Activated CD8-positive, alpha-beta memory T cell treated with anti-CD3 and anti-CD28 coated beads, Interleukin-2, amount 10 ng/mL, durations not matched to agents 7 days and 5 days (primary cell): ENCODE measurements around the gene ITPR3. TPM values are rescaled to one million over a fixed set of nuclear protein-coding genes. Genes with fewer than 3 reads are reported as not detected.
A peak's percentile ranks its signal among the peaks of the same experiment; 100 is the strongest.

ENCODE experiments used
- ATAC-seq: fragments of 150-1000 bp; cut with Tn5 transposase; one replicate; pipeline ENCODE4 v1.10.0; 2021; ENCODE audit warnings: moderate library complexity
- CTCF ChIA-PET: fragments of 350-600 bp; sonication (Branson Sonifier 250); formaldehyde crosslinking; loops from one replicate; lab custom pipeline; 2021; ENCODE audit warnings: antibody characterized with exemption; lab: Charles Lee
- DNase-seq: peaks from one replicate; pipeline ENCODE4 v3.0.0-alpha.2; 2020
- H3K27ac Mint-ChIP-seq: one replicate; pipeline ENCODE4 v1.8.0; 2021; ENCODE audit warnings: mild to moderate bottlenecking, mixed read lengths
- H3K27me3 Mint-ChIP-seq: one replicate; pipeline ENCODE4 v1.8.0; 2021; ENCODE audit warnings: mixed read lengths
- H3K36me3 Mint-ChIP-seq: one replicate; pipeline ENCODE4 v1.8.0; 2021; ENCODE audit warnings: mild to moderate bottlenecking, mixed read lengths
- H3K4me1 Mint-ChIP-seq: one replicate; pipeline ENCODE4 v1.8.0; 2021; ENCODE audit warnings: mixed read lengths
- H3K4me3 Mint-ChIP-seq: one replicate; pipeline ENCODE4 v1.8.0; 2021; ENCODE audit warnings: mild to moderate bottlenecking, moderate library complexity, mixed read lengths
- H3K9me3 Mint-ChIP-seq: one replicate; pipeline ENCODE4 v1.8.0; 2022; ENCODE audit warnings: low read depth, mixed read lengths
- total RNA-seq, 2 experiments: library from RNA; stranded (reverse); gene quantifications; one replicate each; pipeline ENCODE4 v1.2.3, GENCODE V29; 2021

Gene ITPR3
- total RNA-seq, 2 experiments from 2014 or later = 44.9 to 71.3 TPM

DNA sequence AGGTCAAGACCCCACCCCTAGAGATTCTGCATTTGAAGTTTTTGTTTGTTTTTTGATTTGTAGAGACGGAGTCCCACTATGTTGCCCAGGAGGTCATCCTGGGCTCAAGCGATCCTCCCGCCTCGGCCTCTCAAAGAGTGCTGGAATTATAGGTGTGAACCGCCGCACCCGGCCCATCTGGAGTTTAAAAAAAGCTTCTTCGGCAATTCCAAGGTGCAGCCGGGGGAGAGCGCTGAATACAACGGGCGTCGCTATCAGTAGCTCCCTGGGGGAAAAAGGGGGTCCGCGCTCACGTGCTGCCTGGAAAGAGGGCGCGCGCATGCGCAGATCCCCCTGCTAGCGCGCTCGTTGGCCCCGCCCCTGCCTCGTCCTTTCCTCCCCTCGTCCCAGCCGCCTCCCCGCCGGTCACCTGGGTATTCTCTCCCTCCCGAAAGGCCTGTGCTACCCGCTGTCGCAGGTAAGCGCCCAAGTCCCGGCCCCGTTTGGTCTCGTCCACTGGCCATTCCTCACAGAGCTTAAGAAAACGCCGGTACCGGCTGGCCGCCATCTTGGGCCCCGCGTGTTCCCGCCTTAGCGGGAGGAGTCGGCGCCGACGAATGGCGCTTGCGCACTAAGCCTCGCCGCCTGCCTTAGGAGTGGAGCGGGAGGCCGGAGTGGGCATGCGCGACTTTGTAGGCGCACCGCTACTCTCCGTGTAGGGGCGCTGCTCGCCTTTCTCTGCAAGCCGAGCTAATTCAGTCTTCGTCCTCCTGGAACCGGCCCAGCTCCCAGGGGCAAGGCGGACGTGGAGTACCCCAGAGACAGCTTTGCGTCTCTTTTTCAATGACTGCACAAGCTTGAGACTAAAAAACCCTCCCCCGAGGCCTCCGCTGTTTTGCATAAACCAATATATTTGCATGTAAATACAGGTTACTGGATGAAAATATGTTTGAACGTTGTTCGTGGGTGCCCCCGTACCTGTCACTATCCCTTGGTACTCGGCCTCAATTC, 90.3 kb downstream of the ITPR3 start, which contains the start of gene UQCC2:
Gene UQCC2, minus strand, starts transcription at position 561 of the 990 bp plus-strand sequence. Its CDS starts 14 bp downstream, at position 547.
- ATAC-seq (peak; percentile 99), DNase-seq (peak; percentile 99)
- H3K27me3 Mint-ChIP-seq = peaks cover 6% of the 10 kb centered on the region
- no peaks in the 10 kb centered on the region for H3K9me3 Mint-ChIP-seq
- peaks cover 21% of the 10 kb centered on the region for H3K36me3 Mint-ChIP-seq
- H3K27ac Mint-ChIP-seq = peak within 1 kb of the TSS; percentile 96
- H3K4me3 Mint-ChIP-seq = peak within 1 kb of the TSS; percentile 90
- H3K4me1 Mint-ChIP-seq = peaks cover 42% of the 10 kb centered on the region
- CTCF ChIA-PET = interaction anchor here (0.6 to 3.4 kb wide), 48 partner anchors 9 to 944 kb away, joined by 3 to 40 read pairs (median 4); partner anchors contain the start of genes BAK1, ITPR3 and ZBTB9

DNA sequence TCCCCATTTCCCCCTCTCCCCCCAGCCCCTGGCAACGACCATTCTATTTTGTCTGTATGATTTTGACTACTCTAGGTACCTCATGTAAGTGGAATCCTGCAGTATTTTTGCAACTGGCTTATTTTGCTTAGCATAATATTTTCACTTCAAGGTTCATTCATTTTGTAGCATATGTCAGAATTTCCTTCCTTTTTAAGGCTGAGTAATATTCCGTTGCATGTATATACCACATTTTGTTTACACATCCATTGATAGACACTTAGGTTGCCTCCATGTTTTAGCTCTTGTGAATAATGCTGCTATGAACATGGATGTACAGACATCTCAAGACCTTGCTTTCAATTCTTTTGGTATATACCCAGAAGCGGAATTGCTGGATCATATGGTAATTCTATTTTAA, 91.8 kb downstream of the ITPR3 start:
- Mint-ChIP-seq H3K27ac (no peak overlapping the region), H3K27me3 (peaks cover 6% of the 10 kb centered on the region), H3K4me1 (peaks cover 36% of the 10 kb centered on the region), H3K36me3 (peaks cover 17% of the 10 kb centered on the region), H3K4me3 (no peak overlapping the region), H3K9me3 (no peaks in the 10 kb centered on the region)
- DNase-seq (no peak), ATAC-seq (no peak)
- CTCF ChIA-PET = interaction anchor here (0.8 to 3.4 kb wide), 7 partner anchors 12 to 312 kb away, joined by 3 to 30 read pairs (median 4); no protein-coding TSS in a partner anchor

GRCh38 chr6:33713786-33714185, 92.7 kb downstream of the ITPR3 start:
- H3K27me3 Mint-ChIP-seq = peaks cover 6% of the 10 kb centered on the region
- no peak overlapping the region for H3K4me3 Mint-ChIP-seq
- peaks cover 28% of the 10 kb centered on the region for H3K4me1 Mint-ChIP-seq
- no peak overlapping the region for H3K27ac Mint-ChIP-seq
- DNase-seq (no peak), ATAC-seq (no peak)
- CTCF ChIA-PET = interaction anchor here (0.9 to 3.4 kb wide), 4 partner anchors 11 to 129 kb away, joined by 3 to 30 read pairs (median 4); no protein-coding TSS in a partner anchor
- H3K9me3 Mint-ChIP-seq = no peaks in the 10 kb centered on the region
- H3K36me3 Mint-ChIP-seq = peaks cover 13% of the 10 kb centered on the region

- peaks cover 9% of the 10 kb centered on the region for H3K36me3 Mint-ChIP-seq
- no peak overlapping the region for H3K4me3 Mint-ChIP-seq
- H3K4me1 Mint-ChIP-seq = peaks cover 20% of the 10 kb centered on the region
- peaks cover 6% of the 10 kb centered on the region for H3K27me3 Mint-ChIP-seq
- no peak for ATAC-seq
- CTCF ChIA-PET = no interaction called here
- DNase-seq = no peak
- H3K9me3 Mint-ChIP-seq = no peaks in the 10 kb centered on the region
- no peak overlapping the region for H3K27ac Mint-ChIP-seq
These were observed 93.4 kb downstream of the ITPR3 start for GRCh38 chr6:33714385-33715040.

- ATAC-seq (no peak), DNase-seq (no peak)
- peaks cover 19% of the 10 kb centered on the region for H3K27me3 Mint-ChIP-seq
- H3K9me3 Mint-ChIP-seq = no peaks in the 10 kb centered on the region
- CTCF ChIA-PET = interaction anchor here (1.1 kb wide), 1 partner anchor 16 kb away, joined by 5 read pairs; no protein-coding TSS in a partner anchor
- H3K4me3 Mint-ChIP-seq = no peak overlapping the region
- H3K27ac Mint-ChIP-seq = no peak overlapping the region
- no peaks in the 10 kb centered on the region for H3K36me3 Mint-ChIP-seq
- peaks cover 5% of the 10 kb centered on the region for H3K4me1 Mint-ChIP-seq
These were observed 95.3 kb downstream of the ITPR3 start for GRCh38 chr6:33716379-33716778.

- H3K36me3 Mint-ChIP-seq = no peaks in the 10 kb centered on the region
- CTCF ChIA-PET = interaction anchor here (1.1 kb wide), 1 partner anchor 17 kb away, joined by 5 read pairs; no protein-coding TSS in a partner anchor
- H3K4me1 Mint-ChIP-seq = peaks cover under 1% of the 10 kb centered on the region
- no peak for ATAC-seq
- no peak overlapping the region for H3K4me3 Mint-ChIP-seq
- peaks cover 25% of the 10 kb centered on the region for H3K27me3 Mint-ChIP-seq
- no peaks in the 10 kb centered on the region for H3K9me3 Mint-ChIP-seq
- no peak overlapping the region for H3K27ac Mint-ChIP-seq
- no peak for DNase-seq
These were observed 95.9 kb downstream of the ITPR3 start for GRCh38 chr6:33716890-33717632.

DNA sequence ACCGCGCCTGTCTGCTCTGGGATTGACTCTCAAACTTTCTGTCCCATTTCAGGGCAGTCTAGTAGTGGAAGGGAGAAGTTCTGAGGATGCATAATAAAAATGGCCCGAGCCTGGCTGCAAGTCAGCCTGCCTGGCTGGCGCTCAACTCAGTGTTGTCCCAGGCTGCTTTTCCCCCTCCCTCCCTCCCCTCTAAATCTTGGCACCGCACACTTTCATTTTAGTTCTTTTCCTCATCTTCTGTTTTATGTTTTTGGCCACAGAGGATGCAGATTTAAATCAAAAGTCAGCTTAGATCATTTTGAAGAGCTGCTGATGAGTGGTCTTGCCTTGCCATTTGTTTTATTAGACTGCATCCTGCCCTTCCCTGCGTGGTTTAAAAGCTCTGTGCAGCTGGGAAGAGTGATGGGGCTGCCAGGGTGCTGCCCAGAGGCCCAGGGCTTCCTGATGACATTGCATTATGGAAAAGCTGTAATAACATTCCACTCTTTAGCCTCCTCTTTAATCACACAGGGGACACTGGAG, 96.9 kb downstream of the ITPR3 start:
- H3K27ac Mint-ChIP-seq = no peak overlapping the region
- no peak overlapping the region for H3K4me3 Mint-ChIP-seq
- H3K9me3 Mint-ChIP-seq = no peaks in the 10 kb centered on the region
- H3K27me3 Mint-ChIP-seq = peaks cover 35% of the 10 kb centered on the region
- no peaks in the 10 kb centered on the region for H3K4me1 Mint-ChIP-seq
- ATAC-seq = no peak
- no peaks in the 10 kb centered on the region for H3K36me3 Mint-ChIP-seq
- CTCF ChIA-PET = no interaction called here
- DNase-seq = no peak

DNA sequence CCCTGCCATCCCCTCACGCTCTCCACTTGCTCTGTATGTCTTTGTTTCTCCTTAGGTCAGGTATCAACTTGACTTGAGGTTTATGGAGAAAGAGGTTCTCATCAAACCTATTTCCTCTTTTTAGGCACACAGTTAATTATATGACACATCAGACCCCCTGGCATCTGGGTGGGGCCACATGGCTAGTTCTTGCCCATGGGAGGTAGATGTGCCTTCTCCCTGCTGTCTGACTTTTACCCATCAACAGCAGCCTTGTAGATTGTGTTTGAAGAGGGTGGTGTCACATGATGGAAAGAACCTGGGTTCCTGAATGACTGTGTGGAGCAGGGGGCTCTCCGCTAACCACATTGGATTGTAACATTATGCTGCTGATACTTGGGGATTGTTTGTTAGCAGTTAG, 97.6 kb downstream of the ITPR3 start:
- no peak overlapping the region for H3K27ac Mint-ChIP-seq
- CTCF ChIA-PET = no interaction called here

GRCh38 chr6:33719326-33719987, 98.3 kb downstream of the ITPR3 start:
- H3K27ac Mint-ChIP-seq = no peak overlapping the region
- H3K36me3 Mint-ChIP-seq = no peaks in the 10 kb centered on the region
- CTCF ChIA-PET = interaction anchor here (1.8 kb wide), 1 partner anchor 8 kb away, joined by 6 read pairs; the partner anchor contains the start of gene UQCC2
- H3K9me3 Mint-ChIP-seq = no peaks in the 10 kb centered on the region
- ATAC-seq (no peak), DNase-seq (no peak)
- no peak overlapping the region for H3K4me3 Mint-ChIP-seq
- no peaks in the 10 kb centered on the region for H3K4me1 Mint-ChIP-seq
- peaks cover 43% of the 10 kb centered on the region for H3K27me3 Mint-ChIP-seq

More for the DNA sequence above, 97.6 kb downstream of the ITPR3 start:
- H3K27me3 Mint-ChIP-seq = peaks cover 40% of the 10 kb centered on the region
- DNase-seq (no peak), ATAC-seq (no peak)
- H3K4me1 Mint-ChIP-seq = no peaks in the 10 kb centered on the region
- H3K9me3 Mint-ChIP-seq = no peaks in the 10 kb centered on the region
- no peak overlapping the region for H3K4me3 Mint-ChIP-seq
- H3K36me3 Mint-ChIP-seq = no peaks in the 10 kb centered on the region

DNA sequence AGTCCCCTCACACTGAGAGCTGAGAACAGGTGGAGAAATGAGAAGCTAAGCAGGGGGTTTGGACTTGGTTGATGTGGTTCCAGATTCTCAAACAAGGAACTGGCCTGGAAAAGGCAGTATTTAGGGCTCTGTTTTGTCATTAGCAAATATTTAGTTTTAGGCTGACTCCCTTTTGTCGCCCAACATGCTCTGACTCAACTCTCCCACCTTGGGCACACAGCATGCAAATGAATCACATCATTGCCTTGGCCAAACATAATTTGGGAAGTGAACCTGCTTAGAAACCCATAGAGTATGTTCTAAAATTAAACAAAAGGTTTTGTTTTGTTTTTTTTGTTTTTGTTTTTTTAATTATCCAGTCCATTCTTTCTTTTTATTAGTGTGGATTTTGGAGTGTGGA, 99.9 kb downstream of the ITPR3 start:
- no peak overlapping the region for H3K27ac Mint-ChIP-seq
- no peaks in the 10 kb centered on the region for H3K9me3 Mint-ChIP-seq
- ATAC-seq = no peak
- H3K36me3 Mint-ChIP-seq = no peaks in the 10 kb centered on the region
- CTCF ChIA-PET = interaction anchor here (1.8 kb wide), 1 partner anchor 10 kb away, joined by 6 read pairs; the partner anchor contains the start of gene UQCC2
- no peak overlapping the region for H3K4me3 Mint-ChIP-seq
- no peak for DNase-seq
- H3K4me1 Mint-ChIP-seq = no peaks in the 10 kb centered on the region
- H3K27me3 Mint-ChIP-seq = peaks cover 53% of the 10 kb centered on the region

GRCh38 chr6:33721508-33721907, 100.4 kb downstream of the ITPR3 start:
- Mint-ChIP-seq H3K4me3 (no peak overlapping the region), H3K9me3 (no peaks in the 10 kb centered on the region), H3K27me3 (peaks cover 54% of the 10 kb centered on the region), H3K36me3 (no peaks in the 10 kb centered on the region), H3K27ac (no peak overlapping the region), H3K4me1 (no peaks in the 10 kb centered on the region)
- no peak for DNase-seq
- no peak for ATAC-seq
- CTCF ChIA-PET = interaction anchor here (1.8 to 6.2 kb wide), 2 partner anchors 9 to 10 kb away, joined by 6 to 30 read pairs; partner anchors contain the start of gene UQCC2

- no peak for ATAC-seq
- no peaks in the 10 kb centered on the region for H3K9me3 Mint-ChIP-seq
- peaks cover 56% of the 10 kb centered on the region for H3K27me3 Mint-ChIP-seq
- no peak overlapping the region for H3K4me3 Mint-ChIP-seq
- H3K4me1 Mint-ChIP-seq = no peaks in the 10 kb centered on the region
- CTCF ChIA-PET = interaction anchor here (1.3 to 6.2 kb wide), 2 partner anchors 10 to 21 kb away, joined by 3 to 30 read pairs; partner anchors contain the start of gene UQCC2
- H3K36me3 Mint-ChIP-seq = no peaks in the 10 kb centered on the region
- DNase-seq = no peak
- H3K27ac Mint-ChIP-seq = no peak overlapping the region
These were observed 101.0 kb downstream of the ITPR3 start for GRCh38 chr6:33722103-33722623.
